HepG2 (cell line): ENCODE data around the gene CRY1. TPM values are rescaled to one million over a fixed set of nuclear protein-coding genes. Genes with fewer than 3 reads are reported as not detected.

Experiments used
- ATAC-seq: fragments of 200-7000 bp; cut with Tn5 transposase; 3 replicates; pipeline ENCODE4 v1.9.1; 2020; ENCODE audit warnings: mild to moderate bottlenecking, moderate library complexity
- BruUV-seq: library from RNA; stranded (reverse); fragments of 400-500 nt; replicated peaks from 2 replicates; lab custom pipeline; 2021; lab: Mats Ljungman, UMichigan
- CTCF ChIA-PET: fragments of 300-600 bp; formaldehyde crosslinking; extraction: SDS; loops from one replicate; lab custom pipeline; 2021; ENCODE audit warnings: low total read pairs, inconsistent platforms, low intra/inter-chr PET ratio; lab: Yijun Ruan, JAX
- POLR2A ChIA-PET: fragments of 350-600 bp; sonication (Branson Sonifier 250); formaldehyde crosslinking; loops from one replicate; lab custom pipeline; 2020; ENCODE audit warnings: antibody characterized with exemption, inconsistent platforms; lab: Yijun Ruan, JAX
- DNase-seq: peaks from one replicate; pipeline ENCODE4 v3.0.0-alpha.2; 2015; ENCODE audit warnings: low spot score
- FAIRE-seq: peaks from 3 replicates; lab custom pipeline; 2011; peaks lifted over from hg19 to GRCh38; lab: Jason Lieb, UNC
- H2AFZ ChIP-seq: one replicate; pipeline ENCODE4 v1.6.1; 2011; ENCODE audit warnings: low read length, inconsistent platforms
- H3K27ac ChIP-seq: fragments of 300-600 bp; 3 replicates; pipeline ENCODE4 v1.8.0; 2011; ENCODE audit warnings: mixed run types, mild to moderate bottlenecking, mixed read lengths, low read length, inconsistent platforms; ENCODE audit not compliant: insufficient read depth; ENCODE audit errors: extremely low read length
- H3K27me3 ChIP-seq, 2 experiments: fragments of 200-600 bp in 1 of 2; 2 replicates in 1 of 2; 3 replicates in 1 of 2; pipeline versions ENCODE4 v1.6.0 to v1.8.0; 2011; ENCODE audit warnings: low read length in 2 of 2, mild to moderate bottlenecking in 2 of 2, moderate library complexity in 2 of 2, inconsistent platforms in 1 of 2; ENCODE audit not compliant: insufficient read depth in 2 of 2, control insufficient read depth in 1 of 2
- H3K36me3 ChIP-seq, 2 experiments: fragments of 200-600 bp in 1 of 2; replicated peaks in 1 of 2; 2 replicates in 1 of 2; 3 replicates in 1 of 2; pipeline versions ENCODE4 v1.5.1 to v1.8.0; 2011; ENCODE audit warnings: low read length in 2 of 2, inconsistent platforms in 1 of 2; ENCODE audit not compliant: insufficient read depth in 2 of 2, control insufficient read depth in 1 of 2
- H3K4me1 ChIP-seq: 2 replicates; pipeline ENCODE4 v1.5.1; 2012; ENCODE audit warnings: low read length, inconsistent platforms; ENCODE audit not compliant: insufficient read depth
- H3K4me2 ChIP-seq: 2 replicates; pipeline ENCODE4 v1.6.0; 2011; ENCODE audit warnings: low read depth, low read length, inconsistent platforms
- H3K4me3 ChIP-seq, 3 experiments: fragments of 200-600 bp in 1 of 3; sonication (generic), shearing (Covaris generic) in 1 of 3; replicated peaks in 1 of 3; 2 replicates each; pipeline ENCODE4 v1.5.1; 2011 to 2016; ENCODE audit warnings: low read length in 3 of 3, inconsistent platforms in 2 of 3, low read depth in 2 of 3, mild to moderate bottlenecking in 2 of 3, control low read depth in 1 of 3, mixed read lengths in 1 of 3; ENCODE audit not compliant: insufficient read depth in 1 of 3
- H3K79me2 ChIP-seq: one replicate; pipeline ENCODE4 v1.6.1; 2011; ENCODE audit warnings: low read length, inconsistent platforms; ENCODE audit not compliant: insufficient read depth
- H3K9ac ChIP-seq: 2 replicates; pipeline ENCODE4 v1.6.0; 2011; ENCODE audit warnings: mild to moderate bottlenecking, low read depth, low read length, inconsistent platforms; ENCODE audit not compliant: insufficient read depth
- H3K9me3 ChIP-seq: 2 replicates; pipeline ENCODE4 v1.5.1; 2012; ENCODE audit warnings: mild to moderate bottlenecking, low read length
- H4K20me1 ChIP-seq: 2 replicates; pipeline ENCODE4 v1.6.0; 2011; ENCODE audit warnings: inconsistent platforms, mild to moderate bottlenecking, low read length, moderate library complexity; ENCODE audit not compliant: insufficient read depth
- ATF3 ChIP-seq: sonication (generic); formaldehyde crosslinking; IDR thresholded peaks from 2 replicates; pipeline ENCODE4 v1.4.0; 2020; ENCODE audit warnings: missing genetic modification reagents
- BCL6 ChIP-seq: IDR thresholded peaks from 2 replicates; pipeline ENCODE4 v1.6.1; 2016; ENCODE audit warnings: missing genetic modification reagents, missing compliant biosample characterization
- CHD4 ChIP-seq: fragments of 200-600 bp; sonication (generic); IDR thresholded peaks from 2 replicates; pipeline ENCODE4 v1.7.0; 2017; ENCODE audit warnings: mild to moderate bottlenecking, low read length, borderline replicate concordance
- GLI4 ChIP-seq: sonication (generic); formaldehyde crosslinking; IDR thresholded peaks from 2 replicates; pipeline ENCODE4 v1.5.1; 2020; ENCODE audit warnings: missing genetic modification reagents, mild to moderate bottlenecking, moderate library complexity, borderline replicate concordance
- HCFC1 ChIP-seq: fragments of 150-350 bp; IDR thresholded peaks from 2 replicates; pipeline ENCODE4 v1.6.1; 2014; ENCODE audit warnings: low read depth, low read length
- HNF4G ChIP-seq, 2 experiments: sonication (generic) in 1 of 2; formaldehyde crosslinking in 1 of 2; IDR thresholded peaks; 2 replicates each; pipeline versions ENCODE4 v1.4.0 to v1.6.1; 2011 to 2020; ENCODE audit warnings: borderline replicate concordance in 2 of 2, low read depth in 2 of 2, mild to moderate bottlenecking in 2 of 2, low read length in 1 of 2, missing genetic modification reagents in 1 of 2, moderate library complexity in 1 of 2
- ISX ChIP-seq: sonication (generic); formaldehyde crosslinking; conservative IDR thresholded peaks from 2 replicates; pipeline ENCODE4 v1.5.0; 2020; ENCODE audit warnings: missing genetic modification reagents
- MXD4 ChIP-seq: IDR thresholded peaks from 2 replicates; pipeline ENCODE4 v1.6.1; 2016; ENCODE audit warnings: mild to moderate bottlenecking, missing biosample characterization, missing genetic modification reagents
- NBN ChIP-seq: fragments of 450-650 bp; conservative IDR thresholded peaks from 2 replicates; pipeline ENCODE4 v1.6.1; 2017
- NFRKB ChIP-seq: fragments of 450-650 bp; IDR thresholded peaks from 2 replicates; pipeline ENCODE4 v1.6.1; 2017
- NR1H2 ChIP-seq: sonication (generic); formaldehyde crosslinking; IDR thresholded peaks from 2 replicates; pipeline ENCODE4 v1.8.1; 2022; ENCODE audit warnings: low read depth, missing genetic modification reagents, borderline replicate concordance
- NR2F1 ChIP-seq, 2 experiments: fragments of 450-650 bp in 1 of 2; formaldehyde crosslinking in 1 of 2; IDR thresholded peaks; 2 replicates each; pipeline versions ENCODE4 v1.5.0 to v1.6.1; 2016 to 2020; ENCODE audit warnings: mild to moderate bottlenecking in 1 of 2, missing compliant biosample characterization in 1 of 2, missing genetic modification reagents in 1 of 2, moderate library complexity in 1 of 2
- PAXIP1 ChIP-seq: sonication (generic); formaldehyde crosslinking; conservative IDR thresholded peaks from 2 replicates; pipeline ENCODE4 v1.4.0; 2020; ENCODE audit warnings: mild to moderate bottlenecking, missing genetic modification reagents, moderate library complexity
- RBM39 ChIP-seq: fragments of 200-400 bp; formaldehyde crosslinking; IDR thresholded peaks from one replicate; pipeline ENCODE4 v1.6.1; 2018; ENCODE audit warnings: antibody characterized with exemption, mild to moderate bottlenecking, low read depth, low read length; ENCODE audit not compliant: poor library complexity, severe bottlenecking
- SIX4 ChIP-seq: sonication (generic); formaldehyde crosslinking; IDR thresholded peaks from 2 replicates; pipeline ENCODE4 v1.4.0; 2020; ENCODE audit warnings: missing genetic modification reagents
- TFDP1 ChIP-seq: IDR thresholded peaks from 2 replicates; pipeline ENCODE4 v1.6.1; 2016; ENCODE audit warnings: missing compliant biosample characterization, missing genetic modification reagents, borderline replicate concordance
- TP53 ChIP-seq: sonication (generic); formaldehyde crosslinking; conservative IDR thresholded peaks from 2 replicates; pipeline ENCODE4 v1.4.0; 2020; ENCODE audit warnings: missing genetic modification reagents
- ZNF446 ChIP-seq: sonication (generic); formaldehyde crosslinking; IDR thresholded peaks from 2 replicates; pipeline ENCODE4 v1.5.0; 2020; ENCODE audit warnings: mild to moderate bottlenecking, missing genetic modification reagents
- ZNF660 ChIP-seq: sonication (generic); formaldehyde crosslinking; IDR thresholded peaks from 2 replicates; pipeline ENCODE4 v1.5.1; 2020; ENCODE audit warnings: mild to moderate bottlenecking, low read depth, missing genetic modification reagents, borderline replicate concordance
- WGBS: methylation state at CpG from one replicate; pipeline ENCODE4 v1.1.6; 2017; ENCODE audit warnings: low lambda C conversion rate; 5-methylcytosine and 5-hydroxymethylcytosine counted together
- in situ Hi-C: cut with HindIII; loops from 2 replicates; pipeline ENCODE4 v1.10.0; 2017; ENCODE audit warnings: low pct_unique_long_range_greater_than_20kb; ENCODE audit not compliant: extremely low pct_ligation_motif_present
- intact Hi-C: fragments of 100-400 bp; cut with micrococcal nuclease; formaldehyde crosslinking; loops from one replicate; pipeline ENCODE4 v1.10.0; 2022; ENCODE audit not compliant: unreplicated experiment
- polyA plus RNA-seq, 8 experiments: library from polyadenylated mRNA; depleted of rRNA in 3 of 8; stranded (reverse) in 7 of 8; unstranded in 1 of 8; fragments of >200 nt; fragmentation: Illumina TruSeq in 4 of 8; extraction: Trizol in 4 of 8; gene quantifications; 2 replicates each; pipeline versions ENCODE4 v1.2.1 to v1.2.3, GENCODE V29; 2011 to 2016; ENCODE audit warnings: low read depth in 4 of 8, missing spikeins in 1 of 8, mixed read lengths in 1 of 8; ENCODE audit not compliant: insufficient read depth in 1 of 8
- total RNA-seq, 5 experiments: library from RNA; depleted of rRNA; stranded (reverse); fragments of >200 nt; fragmentation: Illumina TruSeq; extraction: Trizol; gene quantifications; 2 replicates each; pipeline ENCODE4 v1.2.3, GENCODE V29; 2016; ENCODE audit warnings: low read depth in 1 of 5

The CRY1 gene
- total and polyA plus RNA-seq, 2 of the 13 experiments (the other 11 are each of a cell fraction or from before 2014, with no cell fraction given), result 11.4 to 13.9 TPM

GRCh38 chr12:107025671-107026070, 67.7 kb downstream of the CRY1 start:
- Histone ChIP-seq H2AFZ (no peak overlapping the region), H3K27ac (no peak overlapping the region), H3K4me3 (no peak overlapping the region), H3K9me3 (no peaks in the 10 kb centered on the region), H3K4me2 (no peak overlapping the region), H3K36me3 (no peaks in the 10 kb centered on the region), H4K20me1 (no peaks in the 10 kb centered on the region), H3K27me3 (no peaks in the 10 kb centered on the region), H3K79me2 (peaks cover 7% of the 10 kb centered on the region), H3K9ac (no peak overlapping the region), H3K4me1 (peaks cover 22% of the 10 kb centered on the region)
- intact Hi-C loops (no loop called here), in situ Hi-C loops (no loop called here)
- 78% methylated on average over 1 of the region's 1 CpG for WGBS
- TF ChIP-seq TFDP1 (no peak), HCFC1 (no peak), CHD4 (no peak), HNF4G (IDR thresholded peaks at IDR 0.05; ENCODE audit: borderline replicate concordance, low read depth, low read length) (no peak), HNF4G (CRISPR knock-in tag; IDR thresholded peaks at IDR 0.05; ENCODE audit: borderline replicate concordance, low read depth) (no peak), PAXIP1 (CRISPR knock-in tag) (no peak), GLI4 (CRISPR knock-in tag) (no peak), ZNF446 (CRISPR knock-in tag) (no peak), BCL6 (CRISPR knock-in tag) (no peak), NBN (no peak), MXD4 (CRISPR knock-in tag) (no peak), SIX4 (CRISPR knock-in tag) (no peak), ATF3 (CRISPR knock-in tag) (no peak), RBM39 (no peak), NR1H2 (CRISPR knock-in tag) (no peak), ZNF660 (CRISPR knock-in tag) (no peak), NFRKB (no peak), NR2F1 (CRISPR knock-in tag; IDR thresholded peaks at IDR 0.05) (no peak), TP53 (CRISPR knock-in tag) (no peak), ISX (CRISPR knock-in tag) (no peak)
- no peak for FAIRE-seq
- POLR2A ChIA-PET, result no interaction called here
- DNase-seq, result no peak
- ATAC-seq, result no peak
- CTCF ChIA-PET, result no interaction called here
- BruUV-seq, result no TSS peak
